Mucosa of rectum (tissue), 2 donors: ENCODE data around the gene TNRC18.

Source experiments
- H3K27ac ChIP-seq, 2 donors: one replicate each; pipeline ENCODE4 v1.7.0; 2013; ENCODE audit warnings: inconsistent platforms in 2 of 2, low read depth in 2 of 2, low read length in 2 of 2
- H3K27me3 ChIP-seq, 2 donors: one replicate each; pipeline ENCODE4 v1.7.0; 2013; ENCODE audit warnings: low read length in 2 of 2; ENCODE audit not compliant: control insufficient read depth in 2 of 2, insufficient read depth in 2 of 2
- H3K36me3 ChIP-seq, 2 donors: one replicate each; pipeline ENCODE4 v1.7.0; 2013; ENCODE audit warnings: low read length in 2 of 2; ENCODE audit not compliant: control insufficient read depth in 2 of 2, insufficient read depth in 2 of 2
- H3K4me1 ChIP-seq, 2 donors: one replicate each; pipeline ENCODE4 v1.7.0; 2013; ENCODE audit warnings: low read length in 2 of 2, mild to moderate bottlenecking in 1 of 2; ENCODE audit not compliant: control insufficient read depth in 2 of 2, insufficient read depth in 2 of 2
- H3K4me3 ChIP-seq, 2 donors: one replicate each; pipeline ENCODE4 v1.7.0; 2013; ENCODE audit warnings: low read length in 2 of 2
- H3K9ac ChIP-seq, 2 donors: one replicate each; pipeline ENCODE4 v1.7.0; 2013; ENCODE audit warnings: low read length in 2 of 2, low read depth in 1 of 2, mild to moderate bottlenecking in 1 of 2
- H3K9me3 ChIP-seq, 2 donors: one replicate each; pipeline ENCODE4 v1.7.0; 2013; ENCODE audit warnings: low read length in 2 of 2; ENCODE audit not compliant: control insufficient read depth in 2 of 2
- donor health status: healthy.
- donor health status: Normal muscosa, but diverticular disease.

The TNRC18 gene

GRCh38 chr7:5406957-5407945 is 16.4 kb downstream of the TNRC18 start:
- no peak overlapping the region for H3K9ac ChIP-seq
- no peak overlapping the region for H3K27ac ChIP-seq
- peaks cover 3 to 8% of the 10 kb centered on the region in 2 donors for H3K36me3 ChIP-seq
- no peaks in the 10 kb centered on the region for H3K9me3 ChIP-seq
- H3K4me3 ChIP-seq = no peak overlapping the region
- no peaks in the 10 kb centered on the region for H3K27me3 ChIP-seq
- H3K4me1 ChIP-seq = peaks cover 3 to 5% of the 10 kb centered on the region in 2 donors

- Histone ChIP-seq H3K27me3 (no peaks in the 10 kb centered on the region), H3K4me1 (peaks cover 14 to 20% of the 10 kb centered on the region in 2 donors), H3K27ac (no peak overlapping the region), H3K36me3 (peaks cover 3 to 11% of the 10 kb centered on the region in 2 donors), H3K9ac (no peak overlapping the region), H3K9me3 (no peaks in the 10 kb centered on the region), H3K4me3 (no peak overlapping the region)
Observed at GRCh38 chr7:5404421-5404826, 19.2 kb downstream of the TNRC18 start.

- H3K9ac ChIP-seq = no peak overlapping the region
- no peaks in the 10 kb centered on the region for H3K27me3 ChIP-seq
- H3K4me1 ChIP-seq = peaks cover 17 to 18% of the 10 kb centered on the region in 2 donors
- no peaks in the 10 kb centered on the region for H3K9me3 ChIP-seq
- H3K36me3 ChIP-seq = peaks cover 3 to 11% of the 10 kb centered on the region in 2 donors
- H3K4me3 ChIP-seq = no peak overlapping the region
- no peak overlapping the region for H3K27ac ChIP-seq
Observed at GRCh38 chr7:5403442-5403841, 20.2 kb downstream of the TNRC18 start.

- peak overlapping the region; percentile 85 to 89 for H3K27ac ChIP-seq
- H3K27me3 ChIP-seq = no peaks in the 10 kb centered on the region
- H3K36me3 ChIP-seq = peaks cover 9 to 17% of the 10 kb centered on the region in 2 donors
- H3K4me3 ChIP-seq = peak overlapping the region; percentile 20 to 77
- peaks cover 34 to 37% of the 10 kb centered on the region in 2 donors for H3K4me1 ChIP-seq
- peak overlapping the region; percentile 41 to 83 for H3K9ac ChIP-seq
- H3K9me3 ChIP-seq = no peaks in the 10 kb centered on the region
Observed at GRCh38 chr7:5397736-5398135, 25.9 kb downstream of the TNRC18 start.

GRCh38 chr7:5396999-5397663 is 26.5 kb downstream of the TNRC18 start:
- H3K9me3 ChIP-seq = no peaks in the 10 kb centered on the region
- H3K27ac ChIP-seq = peak overlapping the region; percentile 85 to 89
- H3K36me3 ChIP-seq = peaks cover 11 to 17% of the 10 kb centered on the region in 2 donors
- H3K27me3 ChIP-seq = no peaks in the 10 kb centered on the region
- H3K4me3 ChIP-seq = peak overlapping the region; percentile 67 to 77
- peaks cover 34 to 37% of the 10 kb centered on the region in 2 donors for H3K4me1 ChIP-seq
- peak overlapping the region; percentile 83 for H3K9ac ChIP-seq

GRCh38 chr7:5396542-5396941 is 27.1 kb downstream of the TNRC18 start:
- H3K4me1 ChIP-seq = peaks cover 34 to 37% of the 10 kb centered on the region in 2 donors
- peaks cover 15 to 19% of the 10 kb centered on the region in 2 donors for H3K36me3 ChIP-seq
- peak overlapping the region; percentile 85 to 89 for H3K27ac ChIP-seq
- H3K9me3 ChIP-seq = no peaks in the 10 kb centered on the region
- no peaks in the 10 kb centered on the region for H3K27me3 ChIP-seq
- peak overlapping the region; percentile 83 for H3K9ac ChIP-seq
- peak overlapping the region; percentile 67 to 77 for H3K4me3 ChIP-seq

GRCh38 chr7:5395246-5395645 is 28.4 kb downstream of the TNRC18 start:
- peaks cover 18 to 25% of the 10 kb centered on the region in 2 donors for H3K36me3 ChIP-seq
- no peak overlapping the region for H3K9ac ChIP-seq
- H3K9me3 ChIP-seq = no peaks in the 10 kb centered on the region
- no peak overlapping the region for H3K4me3 ChIP-seq
- H3K27me3 ChIP-seq = no peaks in the 10 kb centered on the region
- no peak overlapping the region for H3K27ac ChIP-seq
- H3K4me1 ChIP-seq = peaks cover 25 to 30% of the 10 kb centered on the region in 2 donors

- H3K36me3 ChIP-seq = peaks cover 18 to 27% of the 10 kb centered on the region in 2 donors
Observed at GRCh38 chr7:5394264-5395105, 29.1 kb downstream of the TNRC18 start.

GRCh38 chr7:5393748-5394147 is 29.9 kb downstream of the TNRC18 start:
- no peak overlapping the region for H3K9ac ChIP-seq
- no peak overlapping the region for H3K4me3 ChIP-seq
- H3K27me3 ChIP-seq = no peaks in the 10 kb centered on the region
- H3K4me1 ChIP-seq = peaks cover 17 to 19% of the 10 kb centered on the region in 2 donors
- peaks cover 18 to 28% of the 10 kb centered on the region in 2 donors for H3K36me3 ChIP-seq
- no peaks in the 10 kb centered on the region for H3K9me3 ChIP-seq
- no peak overlapping the region for H3K27ac ChIP-seq

More at GRCh38 chr7:5394264-5395105, 29.1 kb downstream of the TNRC18 start:
- Histone ChIP-seq H3K4me1 (peaks cover 20 to 22% of the 10 kb centered on the region in 2 donors), H3K4me3 (no peak overlapping the region), H3K27me3 (no peaks in the 10 kb centered on the region), H3K9ac (no peak overlapping the region), H3K27ac (no peak overlapping the region), H3K9me3 (no peaks in the 10 kb centered on the region)
